Activated CD8-positive, alpha-beta memory T cell treated with anti-CD3 and anti-CD28 coated beads, Interleukin-2, amount 50 U/mL, for 48 hours (primary cell): Measurements from ENCODE around the gene HES5.

Experiments
- DNase-seq: peaks from one replicate; pipeline ENCODE4 v3.0.0-alpha.2; 2020

Gene HES5

GRCh38 chr1:2546515-2547209, 16.6 kb upstream of the HES5 start:
- peak; percentile 89 for DNase-seq

GRCh38 chr1:2545754-2546514, 15.9 kb upstream of the HES5 start:
- DNase-seq, result peak; percentile 90

GRCh38 chr1:2544875-2545640, 15.0 kb upstream of the HES5 start:
- no peak for DNase-seq

GRCh38 chr1:2544093-2544874, 14.2 kb upstream of the HES5 start:
- DNase-seq, result no peak

GRCh38 chr1:2543543-2544092, 13.6 kb upstream of the HES5 start:
- no peak for DNase-seq

- no peak for DNase-seq
These were observed 12.3 kb upstream of the HES5 start for GRCh38 chr1:2542246-2542915.

GRCh38 chr1:2541619-2542245, 11.7 kb upstream of the HES5 start:
- DNase-seq, result no peak

- DNase-seq, result no peak
These were observed 10.9 kb upstream of the HES5 start for GRCh38 chr1:2540816-2541492.

GRCh38 chr1:2539312-2539907, 9.3 kb upstream of the HES5 start:
- peak; percentile 80 for DNase-seq

- no peak for DNase-seq
These were observed 8.8 kb upstream of the HES5 start for GRCh38 chr1:2538872-2539271.

GRCh38 chr1:2538376-2538775, 8.3 kb upstream of the HES5 start:
- no peak for DNase-seq

- no peak for DNase-seq
These were observed 7.7 kb upstream of the HES5 start for GRCh38 chr1:2537784-2538115.

GRCh38 chr1:2535981-2536380, 5.9 kb upstream of the HES5 start:
- no peak for DNase-seq

GRCh38 chr1:2535455-2535854, 5.4 kb upstream of the HES5 start:
- DNase-seq, result no peak

- no peak for DNase-seq
These were observed 4.8 kb upstream of the HES5 start for GRCh38 chr1:2534687-2535441.

- DNase-seq, result no peak
These were observed 4.2 kb upstream of the HES5 start for GRCh38 chr1:2534315-2534686.

GRCh38 chr1:2533365-2533764, 3.3 kb upstream of the HES5 start:
- no peak for DNase-seq

GRCh38 chr1:2532485-2533160, 2.6 kb upstream of the HES5 start:
- DNase-seq, result no peak
